ENCODE measurements around the gene LPGAT1.

- no peak for TF ChIP-seq CTCF (IDR thresholded peaks at IDR 0.05; ENCODE audit: extremely low read depth in 1 of 2, insufficient read depth in 1 of 2, low read depth in 1 of 2, low read length in 2 of 2)
- TF ChIP-seq POLR2A (IDR thresholded peaks at IDR 0.05; ENCODE audit: low read depth, low read length) = no peak
- no peak for TF ChIP-seq EZH2 (IDR thresholded peaks at IDR 0.05; ENCODE audit: borderline replicate concordance, low read depth, low read length, severe bottlenecking)
- no peak for TF ChIP-seq POLR2AphosphoS5 (IDR thresholded peaks at IDR 0.05; ENCODE audit: insufficient read depth, low read depth, low read length)
- TF ChIP-seq MAX (IDR thresholded peaks at IDR 0.05; ENCODE audit: insufficient read depth, insufficient read length) = no peak
- no peak for TF ChIP-seq MYC (IDR thresholded peaks at IDR 0.05; ENCODE audit: low read depth, low read length)
- TF ChIP-seq JUN (IDR thresholded peaks at IDR 0.05; ENCODE audit: borderline replicate concordance, insufficient read depth, insufficient read length, low read depth) = no peak
- TF ChIP-seq FOS (IDR thresholded peaks at IDR 0.05; ENCODE audit: borderline replicate concordance, insufficient read depth, low read length) = no peak
Observed at GRCh38 chr1:211764701-211765100, 65.9 kb downstream of the LPGAT1 start.
